Measurements from ENCODE around the gene STX17. TPM values are rescaled to one million over a fixed set of nuclear protein-coding genes. Genes with fewer than 3 reads are reported as not detected.

Gene STX17
- total RNA-seq, 1 donor = 35.0 TPM

DNA sequence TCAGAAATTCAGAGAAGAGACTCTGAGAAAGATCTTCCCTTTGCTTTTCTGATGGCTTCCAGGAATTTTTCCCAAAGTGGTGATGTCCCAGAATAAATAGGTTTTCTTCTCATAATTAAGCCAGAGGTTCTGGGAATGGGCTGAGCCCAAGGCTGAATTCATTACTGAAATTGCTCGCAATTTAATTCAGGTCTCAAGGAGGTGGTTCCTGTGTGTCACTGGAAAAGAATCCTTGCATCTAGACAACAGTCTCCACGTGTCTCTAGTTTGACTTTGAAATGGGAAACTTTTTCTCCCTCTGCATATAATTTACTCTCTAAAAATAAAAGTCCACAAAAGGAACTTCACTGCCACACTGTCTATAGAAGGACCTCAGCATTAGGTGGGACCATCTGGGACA lies 27.8 kb upstream of the STX17 start:
- no peak for DNase-seq (ENCODE audit: low read depth)
- TF ChIP-seq, protein P1, sequence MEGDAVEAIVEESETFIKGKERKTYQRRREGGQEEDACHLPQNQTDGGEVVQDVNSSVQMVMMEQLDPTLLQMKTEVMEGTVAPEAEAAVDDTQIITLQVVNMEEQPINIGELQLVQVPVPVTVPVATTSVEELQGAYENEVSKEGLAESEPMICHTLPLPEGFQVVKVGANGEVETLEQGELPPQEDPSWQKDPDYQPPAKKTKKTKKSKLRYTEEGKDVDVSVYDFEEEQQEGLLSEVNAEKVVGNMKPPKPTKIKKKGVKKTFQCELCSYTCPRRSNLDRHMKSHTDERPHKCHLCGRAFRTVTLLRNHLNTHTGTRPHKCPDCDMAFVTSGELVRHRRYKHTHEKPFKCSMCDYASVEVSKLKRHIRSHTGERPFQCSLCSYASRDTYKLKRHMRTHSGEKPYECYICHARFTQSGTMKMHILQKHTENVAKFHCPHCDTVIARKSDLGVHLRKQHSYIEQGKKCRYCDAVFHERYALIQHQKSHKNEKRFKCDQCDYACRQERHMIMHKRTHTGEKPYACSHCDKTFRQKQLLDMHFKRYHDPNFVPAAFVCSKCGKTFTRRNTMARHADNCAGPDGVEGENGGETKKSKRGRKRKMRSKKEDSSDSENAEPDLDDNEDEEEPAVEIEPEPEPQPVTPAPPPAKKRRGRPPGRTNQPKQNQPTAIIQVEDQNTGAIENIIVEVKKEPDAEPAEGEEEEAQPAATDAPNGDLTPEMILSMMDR (IDR thresholded peaks at IDR 0.05; ENCODE audit: insufficient read depth, low read depth, low read length) = no peak

DNA sequence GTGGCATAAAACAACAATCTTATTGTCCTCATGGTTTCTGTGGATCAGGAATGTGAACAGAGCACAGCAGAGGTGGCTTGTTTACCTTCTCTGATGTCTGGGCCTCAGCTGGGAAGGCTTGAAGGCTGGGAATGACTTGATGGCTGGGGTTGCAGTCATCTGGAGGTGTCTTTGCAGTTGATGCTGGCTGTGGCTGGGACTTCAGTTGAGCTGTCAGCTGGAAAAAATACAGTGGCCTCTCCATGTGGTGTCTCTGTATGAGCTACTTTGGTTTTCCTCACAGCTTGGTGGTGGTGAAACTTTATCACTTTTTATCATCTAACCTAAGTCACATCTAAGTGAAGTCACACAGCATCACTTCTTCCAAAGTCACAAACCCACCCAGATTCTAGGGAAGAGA lies 24.7 kb upstream of the STX17 start:
- TF ChIP-seq, protein P1 (IDR thresholded peaks at IDR 0.05; ENCODE audit: insufficient read depth, low read depth, low read length) = no peak
- H3K4me3 ChIP-seq (ENCODE audit: low read depth, low read length) = no peak overlapping the region
- DNase-seq (ENCODE audit: low read depth) = no peak

More for the DNA sequence above, 27.8 kb upstream of the STX17 start:
- H3K4me3 ChIP-seq (ENCODE audit: low read depth, low read length) = no peak overlapping the region

DNA sequence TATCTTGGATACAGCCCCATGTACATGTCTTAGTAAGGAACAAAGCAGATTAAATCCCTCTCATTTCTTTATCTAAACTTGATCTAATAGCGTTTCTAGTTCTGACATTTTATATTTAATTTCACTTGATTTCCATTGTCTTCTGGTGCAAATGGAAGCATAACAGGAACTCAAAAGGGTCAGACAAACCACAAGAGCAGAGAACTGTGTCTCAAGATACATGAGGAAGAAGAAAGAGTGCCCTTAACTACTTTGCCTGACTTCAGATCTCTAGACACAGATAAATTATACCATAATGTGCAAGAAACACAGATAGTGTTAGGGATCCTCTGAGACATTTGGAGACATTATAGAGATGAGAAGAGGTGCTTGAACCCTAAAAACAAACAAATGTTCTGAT lies 20.7 kb upstream of the STX17 start:
- TF ChIP-seq, protein P1 (IDR thresholded peaks at IDR 0.05; ENCODE audit: insufficient read depth, low read depth, low read length) = no peak
- DNase-seq (ENCODE audit: low read depth) = no peak
- H3K4me3 ChIP-seq (ENCODE audit: low read depth, low read length) = no peak overlapping the region

DNA sequence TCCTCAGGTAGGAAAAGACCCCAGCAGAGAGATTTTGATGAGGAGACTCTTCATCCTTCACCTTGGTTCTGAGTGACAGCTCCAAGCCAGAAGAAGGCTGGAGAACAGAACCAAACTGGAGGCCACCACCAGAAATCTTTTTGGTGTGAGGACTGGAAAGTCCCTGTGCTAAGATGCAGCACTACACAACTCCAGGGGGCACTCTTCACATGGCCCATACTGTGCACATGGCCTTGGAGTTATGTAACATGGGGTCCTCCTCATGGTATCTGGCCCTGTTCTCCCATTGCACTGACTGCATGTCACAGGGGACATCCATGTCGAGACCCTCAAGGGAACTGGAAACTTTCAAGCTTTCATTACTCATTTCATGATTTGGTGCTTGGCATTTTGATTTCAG lies 17.3 kb upstream of the STX17 start:
- no peak for DNase-seq (ENCODE audit: low read depth)
- TF ChIP-seq, protein P1 (IDR thresholded peaks at IDR 0.05; ENCODE audit: insufficient read depth, low read depth, low read length) = no peak
- no peak overlapping the region for H3K4me3 ChIP-seq (ENCODE audit: low read depth, low read length)

DNA sequence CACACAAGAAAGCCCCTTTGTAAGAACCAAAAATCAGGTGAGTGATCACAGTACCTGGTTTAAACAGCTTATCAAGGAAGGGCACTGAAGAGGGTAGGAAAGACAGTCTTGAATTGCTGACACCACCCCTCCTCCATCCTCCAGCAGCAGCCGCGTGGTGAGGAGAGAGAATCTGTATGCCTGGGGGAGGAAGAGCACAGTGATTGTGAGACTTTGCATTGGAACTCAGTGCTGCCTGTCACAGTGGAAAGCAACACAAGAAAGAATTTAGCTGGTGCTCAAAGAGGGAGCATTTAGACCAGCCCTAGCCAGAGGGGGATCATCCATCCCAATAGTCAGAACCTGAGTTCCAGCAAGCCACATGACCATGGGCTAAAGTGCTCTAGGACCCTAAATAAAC lies 11.6 kb upstream of the STX17 start:
- H3K4me3 ChIP-seq (ENCODE audit: low read depth, low read length) = no peak overlapping the region
- TF ChIP-seq, protein P1 (IDR thresholded peaks at IDR 0.05; ENCODE audit: insufficient read depth, low read depth, low read length) = no peak
- no peak for DNase-seq (ENCODE audit: low read depth)

DNA sequence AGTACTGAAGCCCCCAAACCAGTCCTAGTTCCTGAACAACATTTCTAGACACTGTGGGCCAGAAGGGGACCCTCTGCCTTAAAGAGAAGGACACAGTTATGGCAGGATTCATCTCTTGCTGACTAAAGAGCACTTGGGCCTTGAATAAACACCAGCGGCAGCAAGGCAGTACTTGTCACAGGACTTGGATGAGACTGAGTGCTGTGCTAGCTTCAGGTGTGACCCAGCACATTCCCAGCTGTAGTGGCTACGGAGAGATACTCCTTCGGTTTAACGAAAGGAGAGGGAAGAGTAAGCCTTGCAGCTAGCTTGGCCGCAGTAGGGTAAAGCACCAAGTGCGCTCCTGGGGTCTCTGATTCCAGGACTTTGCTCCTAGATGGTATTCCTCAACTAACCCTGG lies 10.9 kb upstream of the STX17 start:
- no peak for DNase-seq (ENCODE audit: low read depth)
- TF ChIP-seq, protein P1 (IDR thresholded peaks at IDR 0.05; ENCODE audit: insufficient read depth, low read depth, low read length) = no peak
- H3K4me3 ChIP-seq (ENCODE audit: low read depth, low read length) = no peak overlapping the region

DNA sequence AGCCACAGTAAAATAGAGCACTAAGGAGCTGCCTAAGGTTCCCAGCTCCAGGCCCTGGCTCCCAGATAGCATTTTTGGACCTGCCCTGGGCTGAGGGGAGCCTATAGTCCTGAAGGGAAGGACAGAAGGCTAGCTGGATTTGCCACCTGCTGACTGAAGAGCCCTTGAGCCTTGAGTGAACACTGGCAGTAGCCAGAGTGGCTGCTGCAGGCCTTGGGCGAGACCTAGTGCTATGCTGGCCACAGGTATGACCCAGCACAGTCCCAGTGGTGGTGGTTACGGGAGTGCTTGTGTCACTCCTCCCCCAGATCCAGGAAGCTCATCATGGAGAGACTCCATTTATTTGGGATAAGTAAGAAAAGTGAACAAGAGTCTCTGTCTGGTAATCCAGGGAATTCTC lies 10.3 kb upstream of the STX17 start:
- TF ChIP-seq, protein P1 (IDR thresholded peaks at IDR 0.05; ENCODE audit: insufficient read depth, low read depth, low read length) = no peak
- no peak overlapping the region for H3K4me3 ChIP-seq (ENCODE audit: low read depth, low read length)
- no peak for DNase-seq (ENCODE audit: low read depth)

Data from fibroblast of villous mesenchyme (primary cell).